ENCODE data around the gene CD200R1L. TPM values are rescaled to one million over a fixed set of nuclear protein-coding genes. Genes with fewer than 3 reads are reported as not detected.

The CD200R1L gene
- total RNA-seq, 2 donors from 2014 or later: not detected

DNA sequence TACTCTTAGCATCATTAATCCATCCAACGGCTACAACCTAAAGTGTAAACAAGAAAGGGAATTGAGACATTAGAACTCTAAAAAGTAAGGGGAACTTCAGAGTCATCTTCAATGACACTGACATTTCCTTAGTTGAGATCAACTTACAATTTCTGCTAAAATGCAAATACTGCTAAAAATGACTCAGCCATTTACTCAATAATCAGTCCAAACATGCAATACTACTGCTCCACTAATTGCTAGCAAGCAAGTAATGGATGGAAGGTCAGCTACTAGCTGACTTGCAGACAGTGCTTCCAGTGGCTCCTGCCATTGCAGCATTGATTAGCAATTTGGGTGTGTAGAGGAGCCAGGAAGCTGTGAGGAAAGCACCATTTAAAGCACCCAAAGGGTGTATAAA, 28.4 kb downstream of the CD200R1L start:
- H3K4me3 ChIP-seq: no peak overlapping the region
- no peaks in the 10 kb centered on the region for H3K9me3 ChIP-seq
- H3K27ac ChIP-seq: no peak overlapping the region
- TF ChIP-seq, protein P1, sequence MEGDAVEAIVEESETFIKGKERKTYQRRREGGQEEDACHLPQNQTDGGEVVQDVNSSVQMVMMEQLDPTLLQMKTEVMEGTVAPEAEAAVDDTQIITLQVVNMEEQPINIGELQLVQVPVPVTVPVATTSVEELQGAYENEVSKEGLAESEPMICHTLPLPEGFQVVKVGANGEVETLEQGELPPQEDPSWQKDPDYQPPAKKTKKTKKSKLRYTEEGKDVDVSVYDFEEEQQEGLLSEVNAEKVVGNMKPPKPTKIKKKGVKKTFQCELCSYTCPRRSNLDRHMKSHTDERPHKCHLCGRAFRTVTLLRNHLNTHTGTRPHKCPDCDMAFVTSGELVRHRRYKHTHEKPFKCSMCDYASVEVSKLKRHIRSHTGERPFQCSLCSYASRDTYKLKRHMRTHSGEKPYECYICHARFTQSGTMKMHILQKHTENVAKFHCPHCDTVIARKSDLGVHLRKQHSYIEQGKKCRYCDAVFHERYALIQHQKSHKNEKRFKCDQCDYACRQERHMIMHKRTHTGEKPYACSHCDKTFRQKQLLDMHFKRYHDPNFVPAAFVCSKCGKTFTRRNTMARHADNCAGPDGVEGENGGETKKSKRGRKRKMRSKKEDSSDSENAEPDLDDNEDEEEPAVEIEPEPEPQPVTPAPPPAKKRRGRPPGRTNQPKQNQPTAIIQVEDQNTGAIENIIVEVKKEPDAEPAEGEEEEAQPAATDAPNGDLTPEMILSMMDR (IDR thresholded peaks at IDR 0.05): no peak
- DNase-seq (ENCODE audit: low spot score): no peak
- no peaks in the 10 kb centered on the region for H3K36me3 ChIP-seq
- no peaks in the 10 kb centered on the region for H3K4me1 ChIP-seq
- H3K27me3 ChIP-seq: no peaks in the 10 kb centered on the region

DNA sequence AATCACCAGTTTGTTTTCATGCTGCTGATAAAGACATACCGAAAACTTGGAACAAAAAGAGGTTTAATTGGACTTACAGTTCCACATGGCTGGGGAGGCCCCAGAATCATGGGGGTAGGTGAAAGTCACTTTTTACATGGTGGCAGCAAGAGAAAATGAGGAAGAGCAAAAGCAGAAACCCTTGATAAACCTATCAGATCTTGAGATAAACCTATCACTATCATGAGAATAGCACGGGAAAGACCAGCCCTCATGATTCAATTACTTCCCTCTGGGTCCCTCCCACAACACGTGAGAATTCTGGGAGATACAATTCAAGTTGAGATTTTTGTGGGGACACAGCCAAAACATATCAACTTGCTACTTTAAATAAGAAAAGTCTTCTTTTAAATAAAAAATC, 28.9 kb downstream of the CD200R1L start:
- Histone ChIP-seq H3K4me1 (no peaks in the 10 kb centered on the region), H3K27ac (no peak overlapping the region), H3K27me3 (no peaks in the 10 kb centered on the region), H3K4me3 (no peak overlapping the region), H3K36me3 (no peaks in the 10 kb centered on the region), H3K9me3 (no peaks in the 10 kb centered on the region)
- no peak for DNase-seq (ENCODE audit: low spot score)
- TF ChIP-seq, protein P1 (IDR thresholded peaks at IDR 0.05): no peak

DNA sequence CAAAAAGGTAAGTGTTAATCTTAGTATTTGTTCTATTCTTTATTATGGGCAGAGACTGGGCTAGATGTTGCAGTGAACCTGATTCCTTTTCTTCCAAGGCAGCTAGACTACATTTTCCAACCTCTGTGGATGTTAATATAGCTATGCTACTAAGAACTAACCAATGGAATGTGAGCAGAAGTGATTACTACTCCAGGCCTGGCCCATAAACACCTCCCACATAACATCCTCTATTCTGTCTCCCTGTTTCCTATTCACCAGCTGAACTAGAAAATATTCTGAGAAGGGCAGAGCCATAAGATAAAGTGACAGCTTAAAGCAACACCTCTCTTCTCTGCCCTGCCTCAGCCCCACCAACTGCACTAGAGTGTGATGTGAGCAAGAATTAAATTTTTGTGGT, 29.4 kb downstream of the CD200R1L start:
- DNase-seq (ENCODE audit: low spot score): no peak
- Histone ChIP-seq H3K27me3 (no peaks in the 10 kb centered on the region), H3K9me3 (no peaks in the 10 kb centered on the region), H3K4me3 (no peak overlapping the region), H3K27ac (no peak overlapping the region), H3K36me3 (no peaks in the 10 kb centered on the region), H3K4me1 (no peaks in the 10 kb centered on the region)
- TF ChIP-seq, protein P1 (IDR thresholded peaks at IDR 0.05): no peak

DNA sequence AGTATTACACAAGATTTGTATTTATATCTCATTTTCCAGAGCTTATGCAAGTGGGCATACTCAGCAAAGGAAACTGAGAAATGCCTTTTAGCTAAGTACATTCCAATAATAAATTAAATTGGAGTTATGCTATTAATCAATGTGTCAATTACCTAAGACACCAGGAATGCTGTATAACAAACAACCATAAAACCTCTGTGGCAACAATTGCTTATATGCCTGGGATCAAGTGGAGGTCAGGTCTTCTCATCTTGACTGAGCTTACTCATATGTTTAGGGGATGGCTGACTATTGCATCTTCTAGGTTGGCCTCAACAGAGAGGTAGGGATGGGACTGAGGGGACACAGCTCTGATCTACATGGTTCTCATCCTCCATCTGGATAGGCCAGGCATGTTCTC, 30.7 kb downstream of the CD200R1L start:
- DNase-seq (ENCODE audit: low spot score): no peak
- Histone ChIP-seq H3K4me3 (no peak overlapping the region), H3K27ac (no peak overlapping the region), H3K27me3 (no peaks in the 10 kb centered on the region), H3K4me1 (peaks cover 0 to 4% of the 10 kb centered on the region in 2 donors), H3K9me3 (no peaks in the 10 kb centered on the region), H3K36me3 (no peaks in the 10 kb centered on the region)
- TF ChIP-seq, protein P1 (IDR thresholded peaks at IDR 0.05): no peak

DNA sequence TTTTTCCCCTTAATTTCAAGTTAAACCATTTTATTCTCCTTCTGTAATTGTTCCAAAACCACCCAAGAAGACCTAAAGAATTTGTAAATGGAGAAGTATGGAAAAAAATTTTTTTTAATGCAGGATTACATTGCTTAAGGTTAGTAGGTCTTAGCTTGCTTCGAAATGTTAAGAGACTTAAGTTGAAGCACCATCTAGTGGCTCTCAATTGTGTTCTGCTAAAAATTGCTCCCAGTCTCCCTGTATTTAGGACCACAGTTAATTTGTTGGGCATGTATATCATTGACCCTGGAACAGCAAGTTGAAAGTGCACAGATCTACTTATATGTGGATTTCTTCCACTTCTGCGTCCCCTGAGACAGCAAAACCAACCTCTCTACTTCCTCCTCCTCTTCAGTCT, 32.4 kb downstream of the CD200R1L start:
- no peak for DNase-seq (ENCODE audit: low spot score)
- TF ChIP-seq, protein P1 (IDR thresholded peaks at IDR 0.05): peak in 1 of 2 donors; percentile 57
- Histone ChIP-seq H3K4me1 (peaks cover 0 to 4% of the 10 kb centered on the region in 2 donors), H3K27ac (no peak overlapping the region), H3K4me3 (no peak overlapping the region), H3K9me3 (no peaks in the 10 kb centered on the region), H3K36me3 (no peaks in the 10 kb centered on the region), H3K27me3 (no peaks in the 10 kb centered on the region)

DNA sequence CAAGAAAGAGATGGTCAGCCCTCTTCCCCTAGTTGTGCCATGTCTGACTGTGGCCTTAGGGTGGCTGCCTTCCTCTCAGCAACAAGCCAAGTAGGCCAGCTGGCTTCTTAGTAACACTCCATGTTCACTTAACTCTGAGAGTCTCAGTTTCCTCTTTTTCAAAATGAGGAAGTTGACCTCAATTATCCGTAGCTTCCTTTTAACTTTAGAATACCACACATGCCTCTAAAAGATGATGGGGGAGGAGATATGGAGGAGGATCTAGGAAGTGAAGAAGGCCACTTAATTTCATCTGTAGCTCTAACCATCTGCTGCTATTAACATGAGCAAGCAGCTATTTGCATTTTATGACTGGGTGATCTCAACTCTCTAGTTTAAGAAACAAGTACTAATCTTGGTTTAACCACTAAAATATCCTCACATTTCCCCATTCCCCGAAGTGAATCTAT, 32.9 kb downstream of the CD200R1L start:
- Histone ChIP-seq H3K9me3 (no peaks in the 10 kb centered on the region), H3K4me1 (peaks cover 0 to 4% of the 10 kb centered on the region in 2 donors), H3K27me3 (no peaks in the 10 kb centered on the region), H3K27ac (peak overlapping the region; percentile 36 to 74), H3K4me3 (no peak overlapping the region), H3K36me3 (no peaks in the 10 kb centered on the region)
- no peak for DNase-seq (ENCODE audit: low spot score)
- TF ChIP-seq, protein P1 (IDR thresholded peaks at IDR 0.05): no peak

Measured in right atrium auricular region (tissue), 2 donors.